Frontal cortex (tissue), 4 donors: ENCODE measurements around the gene C16orf46. TPM values are rescaled to one million over a fixed set of nuclear protein-coding genes. Genes with fewer than 3 reads are reported as not detected.

Experiments
- DNase-seq, 2 donors: peaks; one replicate each; pipeline ENCODE4 v3.0.0; 2012; ENCODE audit warnings: low spot score in 2 of 2
- FAIRE-seq: peaks from 2 replicates; lab custom pipeline; 2012; peaks lifted over from hg19 to GRCh38; lab: Jason Lieb, UNC
- small RNA-seq: library from RNA; depleted of rRNA; stranded (forward); fragments of <200 nt; gene quantifications from one replicate; pipeline ENCODE3, GENCODE V24; 2014
- total RNA-seq: library from RNA; depleted of rRNA; stranded (reverse); fragments of >200 nt; gene quantifications from one replicate; pipeline ENCODE4 v1.2.3, GENCODE V29; 2014
- donor health status: control.
- donor health status: control.
- donor health status: control.

The C16orf46 gene
- total RNA-seq, 1 donor from 2014 or later, result 0.41 TPM

DNA sequence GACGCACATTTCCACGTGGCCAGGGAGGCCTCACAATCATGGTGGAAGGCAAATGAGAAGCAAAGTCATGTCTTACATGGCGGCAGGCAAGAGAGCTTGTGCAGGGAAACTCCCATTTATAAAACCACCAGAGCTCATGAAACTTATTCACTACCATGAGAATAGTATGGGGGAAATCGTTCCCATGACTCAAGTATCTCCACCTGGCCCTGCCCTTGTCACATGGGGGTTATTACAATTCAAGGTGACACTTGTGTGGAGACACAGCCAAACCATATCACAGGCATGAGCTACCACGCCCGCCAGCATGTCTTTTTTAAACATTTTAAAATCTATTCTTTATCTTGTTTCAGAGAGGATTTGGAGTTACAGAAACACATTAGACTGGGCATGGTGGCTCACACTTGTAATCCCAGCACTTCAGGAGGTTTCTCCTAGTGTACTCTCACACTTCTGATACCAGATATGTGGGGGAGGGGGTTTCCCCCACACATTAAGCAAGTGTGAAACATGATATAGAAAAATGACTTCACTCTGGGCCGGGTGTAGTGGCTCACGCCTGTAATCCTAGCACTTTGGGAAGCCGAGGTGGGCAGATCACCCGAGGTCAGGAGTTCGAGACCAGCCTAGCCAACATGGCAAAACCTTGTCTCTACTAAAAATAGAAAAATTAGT is 47.0 kb downstream of the C16orf46 start:
- FAIRE-seq, result no peak
- DNase-seq, result no peak

DNA sequence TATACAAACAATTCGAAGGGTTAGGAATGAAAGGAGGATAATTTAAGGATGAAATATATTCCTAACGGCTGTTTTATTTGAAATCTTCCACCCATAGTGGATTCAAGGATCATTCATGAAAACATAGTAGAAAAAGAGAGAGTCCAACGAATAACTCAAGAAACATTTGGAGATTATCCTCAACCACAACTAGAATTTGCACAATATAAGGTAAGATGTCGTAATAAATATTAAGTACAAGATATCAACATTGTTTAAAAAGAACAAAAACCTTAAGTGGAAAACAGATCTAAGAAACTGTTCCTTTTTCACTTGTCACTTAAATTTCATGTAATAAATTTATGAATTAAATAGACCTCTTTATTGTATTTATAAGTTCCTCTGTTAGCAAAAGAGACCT is 50.6 kb downstream of the C16orf46 start:
- DNase-seq (no peak), FAIRE-seq (no peak)

DNA sequence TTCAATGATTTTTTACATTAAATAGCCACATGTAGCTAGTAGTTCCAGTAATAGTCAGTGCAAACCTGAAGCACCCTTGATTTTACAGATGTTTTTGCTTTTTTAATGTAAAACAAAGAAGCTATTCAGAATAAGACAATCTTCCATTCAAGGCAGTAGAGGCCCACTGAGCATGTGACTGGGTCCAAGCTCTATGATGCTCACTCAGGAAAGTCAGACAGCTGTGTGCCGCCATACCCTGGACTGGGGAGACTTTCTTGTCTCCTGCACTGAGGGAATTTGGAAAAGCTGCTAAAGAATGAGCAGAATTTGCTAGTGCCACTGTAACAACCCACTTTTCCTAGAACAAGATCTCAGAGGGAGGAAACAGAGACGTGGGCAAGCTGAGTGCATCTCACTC is 58.5 kb downstream of the C16orf46 start:
- FAIRE-seq, result no peak
- no peak for DNase-seq

DNA sequence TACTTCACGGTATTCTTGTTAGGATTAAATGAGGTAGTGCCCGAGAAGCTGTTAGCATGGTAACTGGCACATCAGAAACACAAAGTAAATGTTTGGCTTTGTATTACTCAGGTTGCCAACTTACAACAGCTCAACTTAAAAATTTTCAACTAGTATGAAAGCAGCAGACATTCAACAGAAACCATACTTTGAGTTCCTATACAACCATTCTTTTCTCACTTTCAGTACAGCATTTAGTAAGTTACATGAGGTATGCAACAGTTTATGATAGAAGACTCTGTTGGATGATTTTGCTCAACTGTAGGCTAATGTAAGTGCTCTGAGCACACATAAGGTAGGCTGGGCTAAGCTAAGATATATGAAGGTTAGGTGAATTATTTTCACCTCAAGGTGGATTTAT is 62.4 kb downstream of the C16orf46 start:
- FAIRE-seq (no peak), DNase-seq (no peak)

DNA sequence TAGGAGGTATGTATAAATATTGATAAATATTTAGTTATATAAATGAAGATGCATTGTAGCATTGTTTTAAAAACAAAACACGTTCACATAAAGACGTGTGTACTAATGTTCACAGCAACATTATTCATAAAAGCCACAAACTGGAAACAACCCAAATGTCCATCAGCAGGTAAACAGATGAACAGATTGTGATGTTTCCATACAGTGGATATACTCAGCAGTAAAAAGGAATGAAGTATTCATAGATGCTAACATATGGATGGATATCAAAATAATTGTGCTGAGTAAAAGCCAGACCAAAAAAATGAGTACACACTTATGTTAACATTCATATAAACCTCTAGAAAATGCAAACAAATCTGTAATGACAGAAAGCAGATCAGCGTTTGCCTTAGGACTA is 64.1 kb downstream of the C16orf46 start:
- FAIRE-seq (no peak), DNase-seq (no peak)

Small RNAs within 50 kb of the gene (small RNA-seq; reads per million reads assigned to genes)
- gene AC092718.3 (not detected), gene RNU6-1191P (not detected)

Other genes with a start within 250 kb of the C16orf46 start
- gene CMC2, start 70.4 kb downstream of the C16orf46 start, total RNA-seq, result 37.9 TPM
- 4.5 TPM for gene CENPN, start 70.0 kb downstream of the C16orf46 start, total RNA-seq
- gene ATMIN, start 41.4 kb downstream of the C16orf46 start, total RNA-seq, result 86.0 TPM
- gene GCSH, start 19.2 kb upstream of the C16orf46 start, total RNA-seq, result 31.0 TPM
- gene BCO1, start 161.5 kb upstream of the C16orf46 start, total RNA-seq, result under 0.01 TPM
- gene GAN, start 237.7 kb upstream of the C16orf46 start, total RNA-seq, result 22.8 TPM